OCI-LY7 (cell line): ENCODE data around the gene CNN2. TPM values are rescaled to one million over a fixed set of nuclear protein-coding genes. Genes with fewer than 3 reads are reported as not detected.
A peak's percentile ranks its signal among the peaks of the same experiment; 100 is the strongest.

Source experiments
- BruUV-seq: library from RNA; stranded (reverse); fragments of 400-500 nt; replicated peaks from 2 replicates; lab custom pipeline; 2021; lab: Mats Ljungman, UMichigan
- CTCF ChIA-PET: fragments of 300-600 bp; sonication (Branson Sonifier 250); formaldehyde crosslinking; loops from one replicate; lab custom pipeline; 2022; ENCODE audit warnings: antibody characterized with exemption; ENCODE audit not compliant: unreplicated experiment; lab: Charles Lee
- POLR2A ChIA-PET: fragments of 300-600 bp; sonication (Branson Sonifier 250); formaldehyde crosslinking; loops from one replicate; lab custom pipeline; 2022; ENCODE audit warnings: antibody characterized with exemption; lab: Charles Lee
- DNase-seq: peaks from one replicate; pipeline ENCODE4 v3.0.0-alpha.2; 2015; ENCODE audit warnings: low spot score
- H2AFZ ChIP-seq: fragments of 200-600 bp; sonication (generic), shearing (Covaris generic); 2 replicates; pipeline ENCODE4 v1.6.1; 2014; ENCODE audit warnings: mild to moderate bottlenecking, antibody characterized with exemption, low read length, moderate library complexity
- H3K27ac ChIP-seq: fragments of 200-600 bp; sonication (generic); 2 replicates; pipeline ENCODE4 v1.5.1; 2014; ENCODE audit warnings: mixed run types, low read depth, mild to moderate bottlenecking, moderate library complexity, low read length, inconsistent platforms; ENCODE audit not compliant: poor library complexity, severe bottlenecking
- H3K36me3 ChIP-seq: fragments of 200-600 bp; sonication (generic); 2 replicates; pipeline ENCODE4 v1.6.1; 2014; ENCODE audit warnings: mild to moderate bottlenecking, antibody characterized with exemption, low read length, moderate library complexity, mixed read lengths; ENCODE audit not compliant: insufficient read depth
- H3K4me1 ChIP-seq: fragments of 200-600 bp; sonication (generic); 2 replicates; pipeline ENCODE4 v1.5.1; 2014; ENCODE audit warnings: mild to moderate bottlenecking, low read length; ENCODE audit not compliant: insufficient read depth, poor library complexity, severe bottlenecking
- H3K4me2 ChIP-seq: fragments of 200-600 bp; sonication (generic); 2 replicates; pipeline ENCODE4 v1.6.1; 2014; ENCODE audit warnings: mild to moderate bottlenecking, low read length
- H3K4me3 ChIP-seq: fragments of 200-600 bp; sonication (generic); 2 replicates; pipeline ENCODE4 v1.5.1; 2014; ENCODE audit warnings: mild to moderate bottlenecking, low read depth, low read length; ENCODE audit not compliant: poor library complexity, severe bottlenecking
- H3K79me2 ChIP-seq: fragments of 200-600 bp; sonication (generic); 2 replicates; pipeline ENCODE4 v1.6.1; 2016; ENCODE audit warnings: low read depth, mild to moderate bottlenecking, low read length, moderate library complexity, mixed read lengths; ENCODE audit not compliant: insufficient read depth
- H3K9me2 ChIP-seq: fragments of 200-600 bp; sonication (generic); 2 replicates; pipeline ENCODE4 v1.6.1; 2016; ENCODE audit warnings: mild to moderate bottlenecking, low read length, mixed read lengths; ENCODE audit not compliant: insufficient read depth
- H3K9me3 ChIP-seq: fragments of 200-600 bp; sonication (generic); 2 replicates; pipeline ENCODE4 v1.6.1; 2014; ENCODE audit warnings: mild to moderate bottlenecking, mixed run types, low read length, mixed read lengths
- H4K20me1 ChIP-seq: fragments of 200-600 bp; sonication (generic); 2 replicates; pipeline ENCODE4 v1.6.1; 2014; ENCODE audit warnings: mild to moderate bottlenecking, antibody characterized with exemption, low read length, moderate library complexity, mixed read lengths; ENCODE audit not compliant: insufficient read depth
- CTCF ChIP-seq: fragments of 200-600 bp; sonication (generic); conservative IDR thresholded peaks from 2 replicates; pipeline ENCODE4 v1.5.1; 2014; ENCODE audit warnings: mild to moderate bottlenecking, antibody characterized with exemption, low read length, moderate library complexity, mixed read lengths
- EZH2phosphoT487 ChIP-seq: fragments of 200-600 bp; sonication (generic); IDR thresholded peaks from 2 replicates; pipeline ENCODE4 v1.6.1; 2018; ENCODE audit warnings: low read depth, borderline replicate concordance, mild to moderate bottlenecking, mixed run types, antibody characterized with exemption, low read length, moderate library complexity, mixed read lengths
- intact Hi-C: fragments of 100-400 bp; cut with micrococcal nuclease; formaldehyde crosslinking; loops from one replicate; pipeline ENCODE4 v1.10.0; 2022; ENCODE audit not compliant: unreplicated experiment
- total RNA-seq, 2 experiments: library from RNA; depleted of rRNA in 1 of 2; stranded (reverse); fragments of >200 nt in 1 of 2; shearing (Covaris generic) in 1 of 2; gene quantifications; 2 replicates each; pipeline ENCODE4 v1.2.3, GENCODE V29; 2014 to 2022

The CNN2 gene
- total RNA-seq, 2 experiments from 2014 or later = 73.7 to 127 TPM

- TF ChIP-seq CTCF = no peak
- TF ChIP-seq EZH2phosphoT487 = no peak
- intact Hi-C loops = loop anchor here (1.0 kb wide), 1 partner anchor 80 kb away; no protein-coding TSS in a partner anchor
- Histone ChIP-seq H3K27ac (no peak overlapping the region), H3K4me3 (no peak overlapping the region), H3K4me1 (no peaks in the 10 kb centered on the region), H2AFZ (no peak overlapping the region), H3K4me2 (no peak overlapping the region; the same call in 1 of the 2 replicates), H3K9me3 (no peaks in the 10 kb centered on the region), H3K79me2 (no peaks in the 10 kb centered on the region), H3K36me3 (no peaks in the 10 kb centered on the region), H4K20me1 (no peaks in the 10 kb centered on the region), H3K9me2 (no peaks in the 10 kb centered on the region)
- no peak for DNase-seq
- no TSS peak for BruUV-seq
- CTCF ChIA-PET = interaction anchor here (0.5 kb wide), 1 partner anchor 26 kb away, joined by 4 read pairs; no protein-coding TSS in a partner anchor
- POLR2A ChIA-PET = interaction anchor here (0.6 kb wide), 1 partner anchor 192 kb away, joined by 3 read pairs; no protein-coding TSS in a partner anchor
Measured at GRCh38 chr19:1000591-1001537, 25.5 kb upstream of the CNN2 start.

- Histone ChIP-seq H3K4me1 (no peaks in the 10 kb centered on the region), H3K36me3 (peaks cover 4% of the 10 kb centered on the region), H3K4me2 (no peak overlapping the region; the same call in 1 of the 2 replicates), H3K79me2 (no peaks in the 10 kb centered on the region), H2AFZ (no peak overlapping the region), H3K27ac (no peak overlapping the region), H4K20me1 (no peaks in the 10 kb centered on the region), H3K4me3 (no peak overlapping the region), H3K9me2 (no peaks in the 10 kb centered on the region), H3K9me3 (no peaks in the 10 kb centered on the region)
- POLR2A ChIA-PET = interaction anchor here (0.6 kb wide), 1 partner anchor 191 kb away, joined by 3 read pairs; no protein-coding TSS in a partner anchor
- DNase-seq = peak; percentile 64
- no TSS peak for BruUV-seq
- intact Hi-C loops = loop anchor here (1.0 kb wide), 1 partner anchor 80 kb away; no protein-coding TSS in a partner anchor
- TF ChIP-seq CTCF (peak; percentile 88), EZH2phosphoT487 (no peak)
- CTCF ChIA-PET = interaction anchor here (0.5 kb wide), 1 partner anchor 25 kb away, joined by 4 read pairs; no protein-coding TSS in a partner anchor
Measured at GRCh38 chr19:1001538-1002166, 24.8 kb upstream of the CNN2 start.
